HEK293 (cell line): ENCODE results near the gene POU2F2.
A peak's percentile ranks its signal among the peaks of the same experiment; 100 is the strongest.

Experiments used
- PRDM10 ChIP-seq: fragments of 450-650 bp; formaldehyde crosslinking; IDR thresholded peaks from 2 replicates; pipeline ENCODE4 v1.5.1; 2016; ENCODE audit warnings: missing biosample characterization, missing genetic modification characterization
- RBAK ChIP-seq: fragments of 450-650 bp; formaldehyde crosslinking; IDR thresholded peaks from 2 replicates; pipeline ENCODE4 v1.5.1; 2016; ENCODE audit warnings: missing biosample characterization, missing genetic modification characterization
- TCF7L2 ChIP-seq: IDR thresholded peaks from 2 replicates; pipeline ENCODE4 v1.6.1; 2011; ENCODE audit warnings: low read depth, mild to moderate bottlenecking, inconsistent platforms, low read length, moderate library complexity, borderline replicate concordance
- ZFP41 ChIP-seq: fragments of 450-650 bp; formaldehyde crosslinking; IDR thresholded peaks from 2 replicates; pipeline ENCODE4 v1.5.1; 2016; ENCODE audit warnings: missing biosample characterization, missing genetic modification characterization, borderline replicate concordance
- ZNF133 ChIP-seq: fragments of 450-650 bp; formaldehyde crosslinking; IDR thresholded peaks from 2 replicates; pipeline ENCODE4 v1.5.1; 2016; ENCODE audit warnings: missing biosample characterization, missing genetic modification characterization
- ZNF140 ChIP-seq: fragments of 450-650 bp; formaldehyde crosslinking; IDR thresholded peaks from 2 replicates; pipeline ENCODE4 v1.5.1; 2016; ENCODE audit warnings: missing biosample characterization, missing genetic modification characterization
- ZNF354C ChIP-seq: fragments of 450-650 bp; formaldehyde crosslinking; IDR thresholded peaks from 2 replicates; pipeline ENCODE4 v1.5.1; 2016; ENCODE audit warnings: missing biosample characterization, missing genetic modification characterization, low read depth, borderline replicate concordance
- ZNF37A ChIP-seq: fragments of 450-650 bp; IDR thresholded peaks from 2 replicates; pipeline ENCODE4 v1.5.1; 2018; ENCODE audit warnings: missing biosample characterization, missing genetic modification characterization
- ZNF513 ChIP-seq: fragments of 450-650 bp; IDR thresholded peaks from 2 replicates; pipeline ENCODE4 v1.5.1; 2018; ENCODE audit warnings: missing biosample characterization, missing genetic modification characterization
- ZNF521 ChIP-seq: fragments of 450-650 bp; formaldehyde crosslinking; IDR thresholded peaks from 2 replicates; pipeline ENCODE4 v1.5.1; 2017; ENCODE audit warnings: missing biosample characterization, mild to moderate bottlenecking, missing genetic modification characterization
- ZNF596 ChIP-seq: fragments of 450-650 bp; IDR thresholded peaks from 2 replicates; pipeline ENCODE4 v1.5.0; 2018; ENCODE audit warnings: missing biosample characterization, mild to moderate bottlenecking, missing genetic modification characterization, moderate library complexity
- ZNF629 ChIP-seq: fragments of 450-650 bp; formaldehyde crosslinking; IDR thresholded peaks from 2 replicates; pipeline ENCODE4 v1.5.1; 2017; ENCODE audit warnings: missing biosample characterization, missing genetic modification characterization
- ZNF658 ChIP-seq: fragments of 450-650 bp; formaldehyde crosslinking; IDR thresholded peaks from 2 replicates; pipeline ENCODE4; 2016; ENCODE audit warnings: missing biosample characterization, missing genetic modification characterization
- ZNF777 ChIP-seq: fragments of 450-650 bp; formaldehyde crosslinking; IDR thresholded peaks from 2 replicates; pipeline ENCODE4 v1.5.1; 2017; ENCODE audit warnings: missing biosample characterization, missing genetic modification characterization, borderline replicate concordance
- ZNF837 ChIP-seq: fragments of 450-650 bp; formaldehyde crosslinking; IDR thresholded peaks from 2 replicates; pipeline ENCODE4 v1.5.1; 2016; ENCODE audit warnings: missing biosample characterization, missing genetic modification characterization
- ZNF843 ChIP-seq: fragments of 450-650 bp; formaldehyde crosslinking; IDR thresholded peaks from 2 replicates; pipeline ENCODE4 v1.5.1; 2016; ENCODE audit warnings: missing biosample characterization, missing genetic modification characterization
- ZSCAN30 ChIP-seq: fragments of 450-650 bp; IDR thresholded peaks from 2 replicates; pipeline ENCODE4 v1.5.1; 2018; ENCODE audit warnings: missing biosample characterization, mild to moderate bottlenecking, missing genetic modification characterization, moderate library complexity
- ZSCAN4 ChIP-seq: fragments of 450-650 bp; formaldehyde crosslinking; IDR thresholded peaks from 2 replicates; pipeline ENCODE4 v1.5.1; 2017; ENCODE audit warnings: missing biosample characterization, missing genetic modification characterization
- TF ChIP-seq, protein P1 (sequence below): fragments of 450-650 bp; formaldehyde crosslinking; IDR thresholded peaks from 2 replicates; pipeline ENCODE4 v1.5.1; 2017; ENCODE audit warnings: missing biosample characterization, missing genetic modification characterization
- TF ChIP-seq, protein P2 (sequence below): fragments of 450-650 bp; IDR thresholded peaks from 2 replicates; pipeline ENCODE4 v1.5.1; 2018; ENCODE audit warnings: missing biosample characterization, mild to moderate bottlenecking, missing genetic modification characterization
- TF ChIP-seq, protein P3 (sequence below): fragments of 450-650 bp; formaldehyde crosslinking; IDR thresholded peaks from 2 replicates; pipeline ENCODE4 v1.5.1; 2016; ENCODE audit warnings: missing biosample characterization, missing genetic modification characterization
- TF ChIP-seq, protein P4 (sequence below): fragments of 450-650 bp; formaldehyde crosslinking; IDR thresholded peaks from 2 replicates; pipeline ENCODE4 v1.5.1; 2016; ENCODE audit warnings: missing biosample characterization, missing genetic modification characterization
- TF ChIP-seq, protein P5 (sequence below): fragments of 450-650 bp; formaldehyde crosslinking; IDR thresholded peaks from 2 replicates; pipeline ENCODE4 v1.5.1; 2016; ENCODE audit warnings: missing biosample characterization, missing genetic modification characterization

POU2F2 gene

GRCh38 chr19:42075616-42076379 is 56.4 kb downstream of the POU2F2 start, which contains the start of gene ZNF574 (continued):
- no peak for TF ChIP-seq TCF7L2
- TF ChIP-seq PRDM10 (tag by site-specific recombination) = no peak; the same call in 1 of the 2 replicates
- TF ChIP-seq, protein P1, sequence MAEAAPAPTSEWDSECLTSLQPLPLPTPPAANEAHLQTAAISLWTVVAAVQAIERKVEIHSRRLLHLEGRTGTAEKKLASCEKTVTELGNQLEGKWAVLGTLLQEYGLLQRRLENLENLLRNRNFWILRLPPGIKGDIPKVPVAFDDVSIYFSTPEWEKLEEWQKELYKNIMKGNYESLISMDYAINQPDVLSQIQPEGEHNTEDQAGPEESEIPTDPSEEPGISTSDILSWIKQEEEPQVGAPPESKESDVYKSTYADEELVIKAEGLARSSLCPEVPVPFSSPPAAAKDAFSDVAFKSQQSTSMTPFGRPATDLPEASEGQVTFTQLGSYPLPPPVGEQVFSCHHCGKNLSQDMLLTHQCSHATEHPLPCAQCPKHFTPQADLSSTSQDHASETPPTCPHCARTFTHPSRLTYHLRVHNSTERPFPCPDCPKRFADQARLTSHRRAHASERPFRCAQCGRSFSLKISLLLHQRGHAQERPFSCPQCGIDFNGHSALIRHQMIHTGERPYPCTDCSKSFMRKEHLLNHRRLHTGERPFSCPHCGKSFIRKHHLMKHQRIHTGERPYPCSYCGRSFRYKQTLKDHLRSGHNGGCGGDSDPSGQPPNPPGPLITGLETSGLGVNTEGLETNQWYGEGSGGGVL (tag by site-specific recombination) = peak; percentile 60
- no peak for TF ChIP-seq ZNF777 (tag by site-specific recombination)
- TF ChIP-seq, protein P2, sequence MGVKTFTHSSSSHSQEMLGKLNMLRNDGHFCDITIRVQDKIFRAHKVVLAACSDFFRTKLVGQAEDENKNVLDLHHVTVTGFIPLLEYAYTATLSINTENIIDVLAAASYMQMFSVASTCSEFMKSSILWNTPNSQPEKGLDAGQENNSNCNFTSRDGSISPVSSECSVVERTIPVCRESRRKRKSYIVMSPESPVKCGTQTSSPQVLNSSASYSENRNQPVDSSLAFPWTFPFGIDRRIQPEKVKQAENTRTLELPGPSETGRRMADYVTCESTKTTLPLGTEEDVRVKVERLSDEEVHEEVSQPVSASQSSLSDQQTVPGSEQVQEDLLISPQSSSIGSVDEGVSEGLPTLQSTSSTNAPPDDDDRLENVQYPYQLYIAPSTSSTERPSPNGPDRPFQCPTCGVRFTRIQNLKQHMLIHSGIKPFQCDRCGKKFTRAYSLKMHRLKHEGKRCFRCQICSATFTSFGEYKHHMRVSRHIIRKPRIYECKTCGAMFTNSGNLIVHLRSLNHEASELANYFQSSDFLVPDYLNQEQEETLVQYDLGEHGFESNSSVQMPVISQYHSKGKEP (tag by site-specific recombination) = no peak
- no peak for TF ChIP-seq RBAK (tag by site-specific recombination)
- TF ChIP-seq ZNF513 = no peak; the same call in 1 of the 2 replicates
- TF ChIP-seq ZNF521 = no peak
- TF ChIP-seq, protein P3, sequence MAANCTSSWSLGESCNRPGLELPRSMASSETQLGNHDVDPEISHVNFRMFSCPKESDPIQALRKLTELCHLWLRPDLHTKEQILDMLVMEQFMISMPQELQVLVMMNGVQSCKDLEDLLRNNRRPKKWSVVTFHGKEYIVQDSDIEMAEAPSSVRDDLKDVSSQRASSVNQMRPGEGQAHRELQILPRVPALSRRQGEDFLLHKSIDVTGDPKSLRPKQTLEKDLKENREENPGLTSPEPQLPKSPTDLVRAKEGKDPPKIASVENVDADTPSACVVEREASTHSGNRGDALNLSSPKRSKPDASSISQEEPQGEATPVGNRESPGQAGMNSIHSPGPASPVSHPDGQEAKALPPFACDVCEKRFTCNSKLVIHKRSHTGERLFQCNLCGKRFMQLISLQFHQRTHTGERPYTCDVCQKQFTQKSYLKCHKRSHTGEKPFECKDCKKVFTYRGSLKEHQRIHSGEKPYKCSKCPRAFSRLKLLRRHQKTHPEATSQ (tag by site-specific recombination) = no peak
- no peak for TF ChIP-seq ZNF354C
- TF ChIP-seq, protein P4, sequence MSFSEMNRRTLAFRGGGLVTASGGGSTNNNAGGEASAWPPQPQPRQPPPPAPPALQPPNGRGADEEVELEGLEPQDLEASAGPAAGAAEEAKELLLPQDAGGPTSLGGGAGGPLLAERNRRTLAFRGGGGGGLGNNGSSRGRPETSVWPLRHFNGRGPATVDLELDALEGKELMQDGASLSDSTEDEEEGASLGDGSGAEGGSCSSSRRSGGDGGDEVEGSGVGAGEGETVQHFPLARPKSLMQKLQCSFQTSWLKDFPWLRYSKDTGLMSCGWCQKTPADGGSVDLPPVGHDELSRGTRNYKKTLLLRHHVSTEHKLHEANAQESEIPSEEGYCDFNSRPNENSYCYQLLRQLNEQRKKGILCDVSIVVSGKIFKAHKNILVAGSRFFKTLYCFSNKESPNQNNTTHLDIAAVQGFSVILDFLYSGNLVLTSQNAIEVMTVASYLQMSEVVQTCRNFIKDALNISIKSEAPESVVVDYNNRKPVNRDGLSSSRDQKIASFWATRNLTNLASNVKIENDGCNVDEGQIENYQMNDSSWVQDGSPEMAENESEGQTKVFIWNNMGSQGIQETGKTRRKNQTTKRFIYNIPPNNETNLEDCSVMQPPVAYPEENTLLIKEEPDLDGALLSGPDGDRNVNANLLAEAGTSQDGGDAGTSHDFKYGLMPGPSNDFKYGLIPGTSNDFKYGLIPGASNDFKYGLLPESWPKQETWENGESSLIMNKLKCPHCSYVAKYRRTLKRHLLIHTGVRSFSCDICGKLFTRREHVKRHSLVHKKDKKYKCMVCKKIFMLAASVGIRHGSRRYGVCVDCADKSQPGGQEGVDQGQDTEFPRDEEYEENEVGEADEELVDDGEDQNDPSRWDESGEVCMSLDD (tag by site-specific recombination) = 0 out of 2 replicates have a peak, but pooled peaks have one; percentile 19
- no peak for TF ChIP-seq ZSCAN4 (tag by site-specific recombination)
- TF ChIP-seq, protein P5, sequence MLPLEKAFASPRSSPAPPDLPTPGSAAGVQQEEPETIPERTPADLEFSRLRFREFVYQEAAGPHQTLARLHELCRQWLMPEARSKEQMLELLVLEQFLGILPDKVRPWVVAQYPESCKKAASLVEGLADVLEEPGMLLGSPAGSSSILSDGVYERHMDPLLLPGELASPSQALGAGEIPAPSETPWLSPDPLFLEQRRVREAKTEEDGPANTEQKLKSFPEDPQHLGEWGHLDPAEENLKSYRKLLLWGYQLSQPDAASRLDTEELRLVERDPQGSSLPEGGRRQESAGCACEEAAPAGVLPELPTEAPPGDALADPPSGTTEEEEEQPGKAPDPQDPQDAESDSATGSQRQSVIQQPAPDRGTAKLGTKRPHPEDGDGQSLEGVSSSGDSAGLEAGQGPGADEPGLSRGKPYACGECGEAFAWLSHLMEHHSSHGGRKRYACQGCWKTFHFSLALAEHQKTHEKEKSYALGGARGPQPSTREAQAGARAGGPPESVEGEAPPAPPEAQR = no peak
- TF ChIP-seq ZNF843 (tag by site-specific recombination) = peak; percentile 79
- TF ChIP-seq ZNF37A (tag by site-specific recombination) = no peak
- no peak for TF ChIP-seq ZNF140 (tag by site-specific recombination)
- peak; percentile 87 for TF ChIP-seq ZNF629 (tag by site-specific recombination)
- no peak for TF ChIP-seq ZNF658 (tag by site-specific recombination)
- no peak for TF ChIP-seq ZNF133
- TF ChIP-seq ZSCAN30 (tag by site-specific recombination) = peak; percentile 85
- TF ChIP-seq ZNF596 (tag by site-specific recombination) = peak; percentile 75
- no peak for TF ChIP-seq ZNF837 (tag by site-specific recombination)
- TF ChIP-seq ZFP41 = no peak
